Measurements from ENCODE around the gene NALCN.

Gene NALCN

GRCh38 chr13:101416181-101417042, at the start of gene NALCN:
TSS of gene NALCN (minus strand) at chr13:101416508. CDS start at chr13:101399126, 17,382 bp downstream.
- DNase-seq = no peak

- no peak for DNase-seq
Observed at GRCh38 chr13:101465877-101466276, 49.6 kb upstream of the NALCN start.

DNA sequence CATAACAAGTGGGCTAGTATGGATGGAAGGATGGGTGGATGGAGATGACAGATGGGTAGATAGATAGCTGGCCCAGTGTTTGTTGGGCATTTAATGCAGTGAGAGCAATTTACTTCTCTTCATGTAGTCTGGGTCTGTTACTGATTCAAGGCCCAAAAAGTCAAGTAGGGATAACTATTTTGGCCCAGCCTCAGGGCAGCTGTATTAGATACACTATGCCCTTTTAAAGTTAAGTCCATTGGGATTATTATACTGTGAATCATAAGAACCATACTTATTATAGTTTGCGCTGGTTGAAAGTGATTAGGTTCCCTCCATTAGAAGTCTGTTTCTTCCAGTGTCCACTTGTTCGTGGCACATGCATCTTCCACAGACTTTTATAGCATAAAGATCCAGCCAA, 40.9 kb upstream of the NALCN start:
- DNase-seq = no peak

DNA sequence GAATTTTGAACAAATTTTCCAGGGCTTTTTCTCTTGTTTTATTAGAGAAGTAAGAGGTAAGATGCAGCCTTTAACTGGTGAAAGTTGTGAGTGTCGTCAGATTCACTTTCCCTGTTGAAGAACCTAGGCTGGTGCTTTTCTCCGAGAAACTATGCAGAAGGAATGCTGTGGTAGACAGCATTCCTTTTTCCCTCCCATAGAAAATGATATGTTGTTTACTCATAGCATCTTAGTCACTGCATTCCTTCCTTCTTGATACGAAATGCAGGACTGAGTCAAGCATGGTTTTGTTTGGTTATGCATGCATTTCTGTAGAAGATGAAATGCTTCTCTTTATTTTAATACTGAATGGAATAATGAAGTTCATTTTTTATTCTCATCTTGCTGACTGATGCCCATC, 39.6 kb upstream of the NALCN start:
- DNase-seq = no peak

- DNase-seq = no peak
Observed at GRCh38 chr13:101454767-101455166, 38.5 kb upstream of the NALCN start.

GRCh38 chr13:101453784-101454201, 37.5 kb upstream of the NALCN start:
- DNase-seq = no peak

- no peak for DNase-seq
Observed at GRCh38 chr13:101452519-101453485, 36.5 kb upstream of the NALCN start, which contains the start of gene ITGBL1. TSS of gene ITGBL1 (plus strand) at chr13:101452675. CDS start at chr13:101452834, 159 bp downstream.

- no peak for DNase-seq
Observed at GRCh38 chr13:101451641-101452040, 35.3 kb upstream of the NALCN start.

DNA sequence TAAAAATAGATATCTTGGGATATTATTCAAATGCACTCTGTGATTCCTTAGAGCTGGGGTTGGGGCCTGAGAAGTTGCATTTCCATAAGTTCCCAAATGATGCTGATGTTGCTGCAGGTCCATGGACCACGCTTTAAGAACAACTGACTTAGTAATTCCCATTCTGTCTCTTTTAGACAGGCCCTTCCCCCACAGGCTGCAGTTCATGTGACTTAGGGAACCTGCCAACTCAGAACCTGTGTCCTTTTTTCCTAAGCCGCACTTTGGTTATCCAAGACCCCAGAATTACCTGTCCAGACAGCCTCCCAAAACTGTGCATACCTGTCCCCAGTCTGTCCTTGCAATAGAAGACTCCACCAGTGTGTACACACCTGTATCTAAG, 34.4 kb upstream of the NALCN start:
- no peak for DNase-seq

DNA sequence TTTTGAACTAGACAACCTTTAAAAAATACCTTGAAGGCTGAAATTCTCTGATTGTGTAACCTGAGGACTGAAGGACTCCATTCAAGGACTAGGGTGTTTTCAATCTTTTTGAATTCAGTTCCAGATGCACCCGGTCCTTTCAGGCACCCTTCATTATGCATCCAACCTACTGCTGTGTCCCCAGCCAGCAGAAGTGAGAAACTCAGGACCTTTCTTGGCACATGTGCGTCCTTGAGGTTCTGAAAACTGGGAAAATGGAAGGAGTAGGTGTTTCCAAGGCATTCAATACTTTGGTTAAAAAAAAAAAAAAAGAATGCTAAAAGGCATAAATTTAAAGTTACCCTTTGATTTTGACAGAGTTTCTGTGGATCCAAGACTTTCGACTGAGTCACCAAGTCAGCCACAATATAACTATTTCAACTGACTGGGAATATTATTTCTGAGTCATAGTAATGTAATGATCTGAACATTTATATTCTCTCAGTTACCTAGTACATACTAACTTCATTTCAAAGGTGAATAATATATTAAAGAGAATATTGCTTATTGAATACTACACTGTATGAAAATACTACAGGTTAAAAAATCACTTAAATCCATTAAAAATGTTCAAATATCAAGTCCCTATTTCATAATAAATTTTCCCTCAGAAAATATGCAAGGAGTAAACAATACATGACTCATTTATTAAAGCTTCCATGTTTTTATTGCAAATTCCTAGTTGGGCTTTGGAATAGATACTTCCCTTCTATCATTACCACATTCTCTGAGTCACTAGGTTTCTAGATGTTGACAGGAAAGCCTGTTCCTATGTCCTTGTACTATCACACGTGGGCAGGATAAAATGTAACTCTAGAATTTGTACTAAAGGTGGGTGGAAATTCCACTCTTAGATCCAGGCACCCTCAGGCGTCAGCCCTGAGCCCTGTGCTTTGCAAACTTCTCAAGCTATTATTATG, 33.8 kb upstream of the NALCN start:
- no peak for DNase-seq

- no peak for DNase-seq
Observed at GRCh38 chr13:101447852-101448251, 31.5 kb upstream of the NALCN start.

- DNase-seq = no peak
Observed at GRCh38 chr13:101434486-101434885, 18.2 kb upstream of the NALCN start.

GRCh38 chr13:101433895-101434294, 17.6 kb upstream of the NALCN start:
- DNase-seq = no peak

DNA sequence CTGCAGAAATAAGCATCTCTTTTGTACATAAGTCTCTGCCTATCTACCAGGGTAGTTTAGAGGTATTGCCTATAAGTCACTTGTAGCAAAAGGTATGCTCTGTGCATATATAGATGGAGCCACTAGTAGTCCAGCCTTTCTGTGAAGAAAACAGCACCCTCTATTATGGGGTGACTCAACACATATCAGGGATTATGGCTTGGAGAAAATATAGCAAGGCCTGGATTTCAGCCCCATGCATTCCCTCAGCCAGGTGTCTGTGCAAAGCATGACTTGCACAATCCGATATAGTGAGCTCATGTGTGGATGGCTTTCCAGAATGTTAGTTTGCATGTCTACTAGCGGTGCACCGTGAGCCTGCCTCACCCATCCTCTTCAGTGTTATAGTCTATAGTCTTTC, 13.4 kb upstream of the NALCN start:
- DNase-seq = no peak

GRCh38 chr13:101425623-101426022, 9.3 kb upstream of the NALCN start:
- DNase-seq = no peak

DNA sequence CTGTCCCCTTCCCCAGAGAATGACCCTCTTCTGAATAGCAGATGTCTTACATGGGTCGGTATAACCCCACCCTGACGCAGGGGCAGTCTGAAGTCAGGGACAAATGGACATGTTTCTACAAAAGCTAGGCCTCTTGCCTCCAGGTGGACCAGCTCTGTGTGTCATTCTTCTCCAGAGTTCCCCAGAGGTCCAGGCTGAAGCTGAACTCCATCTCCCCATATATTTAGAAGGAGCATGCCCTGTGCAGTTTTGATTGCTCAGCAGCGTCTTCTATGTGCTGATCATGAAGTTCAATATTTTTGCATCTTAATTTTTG, 8.8 kb upstream of the NALCN start:
- no peak for DNase-seq

DNA sequence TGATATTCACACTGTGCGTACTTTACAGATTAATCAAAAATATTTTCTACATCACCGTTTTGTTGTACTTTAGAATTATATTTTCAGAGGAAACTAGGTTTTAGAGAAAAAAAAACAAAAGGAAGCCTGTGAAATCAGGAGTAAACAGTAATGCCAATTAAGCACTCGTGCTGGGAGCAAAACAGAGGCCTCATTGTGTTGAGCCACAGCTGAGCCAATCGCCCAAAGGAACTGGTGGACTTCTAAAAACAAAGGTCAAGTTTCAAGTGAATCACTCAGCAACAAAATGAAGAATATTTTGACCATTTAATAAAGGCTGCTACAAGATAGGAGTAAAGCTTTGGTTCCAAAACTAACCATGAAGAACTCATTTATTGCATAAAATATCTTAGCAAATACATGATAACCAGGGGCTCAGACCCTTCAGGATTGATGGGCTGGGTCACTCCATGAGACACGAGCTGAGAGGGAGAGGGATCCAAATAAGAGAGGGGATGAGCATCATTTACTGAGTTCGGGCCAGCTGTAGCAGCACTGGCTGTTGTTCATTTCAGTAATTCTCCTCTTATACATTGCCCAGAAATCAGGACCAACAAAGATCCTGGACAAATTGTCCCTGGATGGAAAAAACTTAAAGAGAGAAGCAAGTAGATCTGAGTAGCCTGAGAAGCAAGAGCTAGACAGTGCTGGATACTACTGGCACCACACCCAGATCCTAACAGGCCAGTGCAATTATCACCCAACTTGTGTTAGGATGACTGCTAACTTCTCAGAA, 8.3 kb upstream of the NALCN start:
- no peak for DNase-seq

- no peak for DNase-seq
Observed at GRCh38 chr13:101423872-101424271, 7.6 kb upstream of the NALCN start.

DNA sequence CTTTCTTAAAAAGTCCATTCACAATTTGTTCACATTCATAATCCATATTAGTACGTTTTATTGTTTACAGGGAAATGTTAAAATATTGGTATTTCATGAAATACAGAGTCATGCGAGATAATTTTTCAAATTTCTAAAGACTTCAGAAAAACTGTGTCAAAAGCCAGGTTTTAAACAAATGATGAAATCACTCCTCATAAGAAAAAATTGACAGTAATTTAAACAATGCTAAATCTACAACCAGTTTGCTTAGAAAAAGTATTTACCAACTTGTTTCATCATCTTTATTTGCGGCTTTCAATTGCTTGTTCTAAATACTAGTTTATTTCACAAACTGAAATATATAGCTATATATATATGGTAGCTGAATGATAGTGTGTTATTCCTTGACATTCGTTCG, 1.2 kb upstream of the NALCN start:
- DNase-seq = no peak

DNA sequence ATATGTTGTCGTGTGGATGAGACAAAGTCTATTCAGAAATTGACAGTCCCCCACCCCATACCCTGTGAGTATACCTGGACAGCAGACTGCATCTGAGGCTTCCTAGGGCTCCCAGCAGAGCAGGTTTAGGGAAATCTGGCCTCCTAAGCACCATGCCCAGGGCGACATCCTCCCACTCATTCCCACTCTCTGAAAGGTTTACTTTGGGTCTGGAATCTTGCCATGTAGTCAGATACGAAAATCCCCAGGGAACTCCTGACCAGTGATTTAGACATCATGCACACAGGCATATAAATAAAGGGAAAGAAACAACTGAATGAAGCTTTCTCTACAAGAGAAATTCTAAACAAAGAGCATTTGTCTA, 717 bp upstream of the NALCN start:
- DNase-seq = no peak

DNA sequence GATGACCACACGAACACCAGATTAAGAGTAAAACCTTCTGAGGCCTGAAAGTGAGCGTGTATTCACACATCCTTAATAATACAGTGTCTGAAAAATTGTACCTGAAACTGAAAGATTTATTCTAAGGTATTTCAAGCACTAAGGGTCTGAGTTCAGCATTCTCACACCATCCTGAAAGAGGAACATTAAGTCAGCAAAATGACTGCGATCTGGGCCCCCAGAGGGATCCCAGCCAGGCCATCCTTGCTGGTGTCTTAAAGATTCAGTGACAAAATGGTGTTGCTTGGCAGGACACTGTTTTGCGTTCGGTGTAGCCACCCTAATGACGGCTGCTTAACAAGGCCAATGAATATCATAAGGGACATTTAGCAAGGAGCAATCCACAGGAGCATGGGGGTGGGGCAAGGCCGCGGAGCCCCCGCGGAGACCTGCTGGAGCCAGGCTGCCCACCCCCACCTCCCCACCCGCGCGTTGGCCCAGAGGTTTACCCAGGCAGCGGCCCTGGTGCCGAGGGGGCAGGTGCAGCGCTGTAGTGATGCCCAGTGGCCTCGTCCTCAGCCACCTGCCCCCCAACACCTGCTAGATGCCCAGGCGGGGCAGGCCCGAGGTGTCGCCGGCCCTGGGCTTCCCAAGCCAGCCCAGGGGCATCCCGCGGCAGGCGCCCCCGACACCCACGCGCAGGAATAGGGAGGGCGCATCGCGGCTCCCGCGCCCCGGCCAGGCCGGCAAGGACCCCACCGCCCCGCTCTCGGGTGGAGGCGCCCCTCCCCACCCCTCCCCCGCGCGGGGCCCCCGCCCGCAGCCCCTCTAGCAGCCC, 742 bp downstream of the NALCN start:
- DNase-seq = no peak
